BLaER1 (cell line): ENCODE results near the gene METTL5.
"Not testable (repeated sequence)": the region's sequence is repeated elsewhere in the genome, so short reads cannot be mapped to it uniquely, and the experiment has no call there.

ENCODE experiments used
- H3K27ac ChIP-seq: shearing (Covaris generic); formaldehyde crosslinking; 2 replicates; pipeline ENCODE4 v1.8.1; 2022
- H3K27me3 ChIP-seq: shearing (Covaris generic); formaldehyde crosslinking; 2 replicates; pipeline ENCODE4 v1.8.1; 2022
- H3K36me3 ChIP-seq: shearing (Covaris generic); formaldehyde crosslinking; 2 replicates; pipeline ENCODE4 v1.8.1; 2022
- H3K4me1 ChIP-seq: shearing (Covaris generic); formaldehyde crosslinking; 2 replicates; pipeline ENCODE4 v1.8.1; 2022
- H3K4me2 ChIP-seq: shearing (Covaris generic); formaldehyde crosslinking; 2 replicates; pipeline ENCODE4 v1.8.1; 2022
- H3K4me3 ChIP-seq: shearing (Covaris generic); formaldehyde crosslinking; 2 replicates; pipeline ENCODE4 v1.8.1; 2022
- H3K9ac ChIP-seq: shearing (Covaris generic); formaldehyde crosslinking; 2 replicates; pipeline ENCODE4 v1.8.1; 2022
- H3K9me3 ChIP-seq: shearing (Covaris generic); formaldehyde crosslinking; 2 replicates; pipeline ENCODE4 v1.8.1; 2022
- H4K20me1 ChIP-seq: shearing (Covaris generic); formaldehyde crosslinking; 2 replicates; pipeline ENCODE4 v1.8.1; 2022
- Cebpa-rat ChIP-seq: shearing (Covaris generic); IDR thresholded peaks from 2 replicates; pipeline ENCODE4 v1.8.1; 2022

The METTL5 gene

DNA sequence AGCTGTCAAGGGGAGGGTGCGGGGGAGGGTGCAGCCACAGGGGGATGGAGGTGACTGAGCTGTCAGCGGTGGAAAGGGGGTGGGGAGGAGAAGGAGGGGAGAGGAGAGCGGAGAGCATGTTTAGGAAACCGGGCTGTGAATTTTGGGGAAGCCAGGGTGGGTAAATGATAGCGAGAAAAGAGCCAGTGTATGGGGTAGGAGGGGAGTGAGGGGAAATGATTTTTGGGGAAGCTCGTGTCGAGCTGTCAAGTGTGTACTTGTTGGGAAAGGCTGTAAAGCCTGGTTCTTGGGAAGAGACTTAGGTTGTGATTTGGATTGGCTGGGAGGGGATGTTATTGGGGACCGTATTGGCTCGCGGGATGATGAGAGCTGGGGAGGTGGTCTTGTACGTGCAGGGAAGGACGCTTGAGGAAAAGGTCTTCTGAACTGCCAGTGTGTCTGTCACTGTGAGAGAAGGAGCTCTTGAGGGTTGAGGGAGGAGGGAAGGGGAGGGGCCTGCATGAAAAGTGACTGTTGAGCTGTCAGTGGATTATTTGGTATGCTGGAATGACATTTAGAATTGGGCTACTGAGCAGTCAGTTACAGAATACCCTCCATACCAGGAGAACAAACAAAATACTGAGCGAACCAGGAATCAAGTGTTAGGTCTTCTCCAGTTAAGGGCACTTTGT lies 3.6 kb upstream of the METTL5 start:
- Histone ChIP-seq H4K20me1 (peaks cover 51% of the 10 kb centered on the region), H3K27me3 (no peaks in the 10 kb centered on the region), H3K27ac (peak overlapping the region; percentile 93), H3K4me1 (peaks cover 36% of the 10 kb centered on the region), H3K4me2 (peak overlapping the region; percentile 96), H3K9ac (peak overlapping the region; percentile 96), H3K4me3 (peak overlapping the region; percentile 100), H3K9me3 (no peaks in the 10 kb centered on the region), H3K36me3 (peaks cover 10% of the 10 kb centered on the region; the same call in 1 of the 2 replicates)
- no peak for TF ChIP-seq Cebpa-rat

DNA sequence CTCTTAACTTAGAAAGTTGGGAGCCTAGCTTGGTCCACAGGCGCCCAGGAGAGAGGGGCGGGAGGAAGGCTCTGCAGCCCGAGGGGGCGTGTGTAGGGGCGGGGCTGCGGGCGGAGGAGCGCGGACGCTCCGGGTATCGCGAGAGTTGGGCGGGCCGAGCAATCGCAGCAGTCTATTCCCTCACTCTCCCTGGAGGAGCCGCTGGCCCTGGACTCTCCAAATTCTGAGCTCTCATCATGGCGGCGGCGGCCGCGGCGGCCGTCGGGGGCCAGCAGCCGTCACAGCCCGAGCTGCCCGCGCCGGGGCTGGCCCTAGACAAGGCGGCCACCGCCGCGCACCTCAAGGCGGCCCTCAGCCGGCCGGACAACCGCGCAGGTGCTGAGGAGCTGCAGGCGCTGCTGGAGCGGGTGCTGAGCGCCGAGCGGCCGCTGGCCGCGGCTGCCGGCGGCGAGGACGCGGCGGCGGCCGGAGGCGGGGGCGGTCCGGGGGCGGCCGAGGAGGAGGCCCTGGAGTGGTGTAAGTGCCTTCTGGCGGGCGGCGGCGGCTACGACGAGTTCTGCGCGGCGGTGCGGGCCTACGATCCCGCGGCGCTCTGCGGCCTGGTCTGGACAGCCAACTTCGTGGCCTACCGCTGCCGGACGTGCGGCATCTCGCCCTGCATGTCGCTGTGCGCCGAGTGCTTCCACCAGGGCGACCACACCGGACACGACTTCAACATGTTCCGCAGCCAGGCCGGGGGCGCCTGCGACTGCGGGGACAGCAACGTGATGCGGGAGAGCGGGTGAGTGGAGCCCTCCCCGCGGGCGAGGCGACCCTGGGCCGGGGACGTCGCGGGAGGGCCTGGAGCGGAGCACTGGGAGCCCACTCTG lies 2.8 kb upstream of the METTL5 start, which contains the start of gene UBR3:
Gene UBR3, plus strand, starts transcription at position 183 of the 869 bp plus-strand sequence. Its CDS starts 54 bp downstream, at position 237.
- no peak for TF ChIP-seq Cebpa-rat

GRCh38 chr2:169823996-169824372 lies 721 bp downstream of the METTL5 start:
- Histone ChIP-seq H3K4me1 (peaks cover 34% of the 10 kb centered on the region), H3K4me3 (peak overlapping the region; percentile 81), H3K27ac (peak overlapping the region; percentile 83), H3K27me3 (no peaks in the 10 kb centered on the region), H3K4me2 (peak overlapping the region; percentile 91), H4K20me1 (peaks cover 28% of the 10 kb centered on the region), H3K9me3 (no peaks in the 10 kb centered on the region), H3K9ac (peak overlapping the region; percentile 88), H3K36me3 (peaks cover 18% of the 10 kb centered on the region)
- no peak for TF ChIP-seq Cebpa-rat

More for the DNA sequence above, 2.8 kb upstream of the METTL5 start, which contains the start of gene UBR3:
- peak within 1 kb of the TSS; percentile 96 for H3K9ac ChIP-seq
- peak within 1 kb of the TSS; percentile 96 for H3K4me2 ChIP-seq
- H4K20me1 ChIP-seq, result peaks cover 46% of the 10 kb centered on the region
- peaks cover 10% of the 10 kb centered on the region; the same call in 1 of the 2 replicates for H3K36me3 ChIP-seq
- H3K27me3 ChIP-seq, result no peaks in the 10 kb centered on the region
- H3K27ac ChIP-seq, result peak within 1 kb of the TSS; percentile 93
- H3K4me1 ChIP-seq, result peaks cover 44% of the 10 kb centered on the region
- H3K4me3 ChIP-seq, result peak within 1 kb of the TSS; percentile 100
- no peaks in the 10 kb centered on the region for H3K9me3 ChIP-seq

DNA sequence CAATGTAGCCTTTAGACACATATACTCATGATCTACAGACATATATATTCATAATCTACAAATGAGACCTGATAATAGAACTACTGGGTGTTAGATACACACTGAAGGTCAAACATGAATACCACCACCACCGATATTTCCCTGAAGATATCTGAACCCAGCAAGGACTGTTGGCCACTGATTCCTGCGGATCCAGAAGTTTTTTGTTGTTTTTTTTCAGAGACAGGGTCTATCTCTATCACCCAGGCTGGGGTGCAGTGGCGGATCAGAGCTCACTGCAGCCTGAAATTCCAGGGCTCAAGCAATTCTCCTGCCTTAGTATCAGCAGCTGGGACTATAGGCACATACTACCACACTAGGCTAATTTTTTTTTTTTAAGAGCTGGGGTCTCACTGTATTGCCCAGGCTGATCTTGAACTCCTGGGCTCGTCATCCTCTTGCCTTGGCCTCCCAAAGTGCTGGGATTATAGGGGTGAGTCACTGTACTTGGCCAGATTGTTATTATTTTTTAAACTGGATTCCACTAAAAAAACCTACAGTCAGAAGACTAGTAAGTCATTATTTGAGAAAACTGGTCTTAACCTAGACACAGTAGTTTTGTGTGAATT lies 1.8 kb downstream of the METTL5 start:
- Histone ChIP-seq H4K20me1 (peaks cover 17% of the 10 kb centered on the region), H3K4me1 (peaks cover 27% of the 10 kb centered on the region), H3K36me3 (peaks cover 27% of the 10 kb centered on the region), H3K9me3 (no peaks in the 10 kb centered on the region), H3K4me2 (peak overlapping the region; percentile 91), H3K9ac (0 out of 2 replicates have a peak overlapping the region, but pooled peaks have one; percentile 88), H3K27ac (no peak overlapping the region), H3K4me3 (no peak overlapping the region), H3K27me3 (no peaks in the 10 kb centered on the region)
- TF ChIP-seq Cebpa-rat, result no peak

GRCh38 chr2:169822036-169822435 lies 2.7 kb downstream of the METTL5 start:
- TF ChIP-seq Cebpa-rat, result no peak
- Histone ChIP-seq H3K4me2 (no peak overlapping the region), H3K9ac (no peak overlapping the region), H3K27ac (no peak overlapping the region), H3K27me3 (no peaks in the 10 kb centered on the region), H3K4me1 (peaks cover 27% of the 10 kb centered on the region), H3K9me3 (peaks cover 4% of the 10 kb centered on the region; the same call in 1 of the 2 replicates), H3K36me3 (peaks cover 36% of the 10 kb centered on the region), H4K20me1 (0 out of 2 replicates have a peak, but pooled peaks cover 13% of the 10 kb centered on the region), H3K4me3 (no peak overlapping the region)

GRCh38 chr2:169820101-169820500 lies 4.6 kb downstream of the METTL5 start:
- H3K4me2 ChIP-seq, H3K9ac ChIP-seq, H3K27me3 ChIP-seq, H3K4me3 ChIP-seq, H3K27ac ChIP-seq: not testable (repeated sequence)
- peaks cover 24% of the 10 kb centered on the region for H3K4me1 ChIP-seq
- H3K36me3 ChIP-seq, result peaks cover 53% of the 10 kb centered on the region
- H4K20me1 ChIP-seq, result 0 out of 2 replicates have a peak, but pooled peaks cover 19% of the 10 kb centered on the region
- peaks cover 17% of the 10 kb centered on the region; the same call in 1 of the 2 replicates for H3K9me3 ChIP-seq

- Histone ChIP-seq H3K27me3 (no peaks in the 10 kb centered on the region), H3K9me3 (peaks cover 17% of the 10 kb centered on the region; the same call in 1 of the 2 replicates), H3K36me3 (peaks cover 63% of the 10 kb centered on the region), H3K9ac (no peak overlapping the region), H3K4me2 (no peak overlapping the region), H3K4me1 (peaks cover 21% of the 10 kb centered on the region), H3K4me3 (no peak overlapping the region), H3K27ac (no peak overlapping the region), H4K20me1 (0 out of 2 replicates have a peak, but pooled peaks cover 25% of the 10 kb centered on the region)
- TF ChIP-seq Cebpa-rat, result no peak
Observed at GRCh38 chr2:169819106-169819505, 5.6 kb downstream of the METTL5 start.

GRCh38 chr2:169818241-169818640 lies 6.5 kb downstream of the METTL5 start:
- no peak overlapping the region for H3K27ac ChIP-seq
- H3K9me3 ChIP-seq, result peaks cover 17% of the 10 kb centered on the region; the same call in 1 of the 2 replicates
- H3K4me1 ChIP-seq, result peaks cover 13% of the 10 kb centered on the region
- no peak overlapping the region for H3K4me3 ChIP-seq
- peaks cover 72% of the 10 kb centered on the region for H3K36me3 ChIP-seq
- H4K20me1 ChIP-seq, result peaks cover 27% of the 10 kb centered on the region; the same call in 1 of the 2 replicates
- no peaks in the 10 kb centered on the region for H3K27me3 ChIP-seq
- H3K4me2 ChIP-seq, result no peak overlapping the region
- no peak overlapping the region for H3K9ac ChIP-seq
- no peak for TF ChIP-seq Cebpa-rat

DNA sequence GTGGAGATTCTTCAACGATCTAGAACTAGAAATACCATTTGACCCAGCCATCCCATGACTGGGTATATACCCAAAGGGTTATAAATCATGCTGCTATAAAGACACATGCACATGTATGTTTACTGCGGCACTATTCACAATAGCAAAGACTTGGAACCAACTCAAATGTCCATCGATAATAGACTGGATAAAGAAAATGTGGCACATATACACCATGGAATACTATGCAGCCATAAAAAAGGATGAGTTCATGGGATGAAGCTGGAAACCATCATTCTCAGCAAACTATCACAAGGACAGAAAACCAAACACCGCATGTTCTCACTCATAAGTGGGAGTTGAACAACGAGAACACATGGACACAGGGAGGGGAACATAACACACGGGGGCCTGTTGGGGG lies 7.3 kb downstream of the METTL5 start:
- H3K27ac ChIP-seq, H3K27me3 ChIP-seq, H3K4me2 ChIP-seq, H3K4me3 ChIP-seq, H3K4me1 ChIP-seq, H3K9ac ChIP-seq: not testable (repeated sequence)
- Histone ChIP-seq H4K20me1 (peaks cover 32% of the 10 kb centered on the region; the same call in 1 of the 2 replicates), H3K36me3 (peaks cover 81% of the 10 kb centered on the region), H3K9me3 (peaks cover 17% of the 10 kb centered on the region; the same call in 1 of the 2 replicates)

DNA sequence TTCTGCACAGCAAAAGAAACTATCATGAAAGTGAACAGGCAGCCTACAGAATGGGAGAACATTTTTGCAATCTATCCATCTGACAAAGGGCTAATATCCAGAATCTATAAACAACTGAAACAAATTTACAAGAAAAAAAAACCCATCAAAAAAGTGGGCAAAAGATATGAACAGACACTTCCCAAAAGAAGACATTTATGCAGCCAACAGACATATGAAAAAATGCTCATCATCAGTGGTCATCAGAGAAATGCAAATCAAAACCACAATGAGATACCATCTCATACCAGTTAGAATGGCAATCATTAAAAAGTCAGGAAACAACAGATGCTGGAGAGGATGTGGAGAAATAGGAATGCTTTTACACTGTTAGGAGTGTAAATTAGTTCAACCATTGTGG lies 7.7 kb downstream of the METTL5 start:
- H3K36me3 ChIP-seq, result peaks cover 85% of the 10 kb centered on the region
- H4K20me1 ChIP-seq, result peaks cover 36% of the 10 kb centered on the region; the same call in 1 of the 2 replicates
- H3K9me3 ChIP-seq, result peaks cover 17% of the 10 kb centered on the region; the same call in 1 of the 2 replicates
- H3K27me3 ChIP-seq, H3K4me2 ChIP-seq, H3K4me3 ChIP-seq, H3K27ac ChIP-seq, H3K9ac ChIP-seq, H3K4me1 ChIP-seq: not testable (repeated sequence)
